Activated naive CD4-positive, alpha-beta T cell treated with anti-CD3 and anti-CD28 coated beads, Interleukin-2, amount 50 U/mL, for 16 hours (primary cell): ENCODE data around the gene DMXL2.
"Not testable (repeated sequence)": the region's sequence is repeated elsewhere in the genome, so short reads cannot be mapped to it uniquely, and the experiment has no call there.

Source experiments
- DNase-seq: peaks from one replicate; pipeline ENCODE4 v3.0.0-alpha.2; 2020

DMXL2 gene

GRCh38 chr15:51623386-51623938, 891 bp upstream of the DMXL2 start:
- DNase-seq: no peak

- peak; percentile 17 for DNase-seq
Observed at GRCh38 chr15:51621936-51622603, 501 bp downstream of the DMXL2 start.

- no peak for DNase-seq
Observed at GRCh38 chr15:51621155-51621765, 1.3 kb downstream of the DMXL2 start.

- DNase-seq: no peak
Observed at GRCh38 chr15:51620641-51621040, 1.9 kb downstream of the DMXL2 start.

- DNase-seq: no peak
Observed at GRCh38 chr15:51620122-51620521, 2.4 kb downstream of the DMXL2 start.

GRCh38 chr15:51619331-51620035, 3.1 kb downstream of the DMXL2 start:
- no peak for DNase-seq

- no peak for DNase-seq
Observed at GRCh38 chr15:51617886-51618285, 4.7 kb downstream of the DMXL2 start.

- no peak for DNase-seq
Observed at GRCh38 chr15:51613951-51614350, 8.6 kb downstream of the DMXL2 start.

- DNase-seq: not testable (repeated sequence)
Observed at GRCh38 chr15:51612669-51613068, 9.9 kb downstream of the DMXL2 start.

GRCh38 chr15:51603462-51603948, 19.1 kb downstream of the DMXL2 start:
- DNase-seq: not testable (repeated sequence)

- no peak for DNase-seq
Observed at GRCh38 chr15:51603002-51603401, 19.6 kb downstream of the DMXL2 start.

GRCh38 chr15:51602484-51602883, 20.1 kb downstream of the DMXL2 start:
- no peak for DNase-seq

- no peak for DNase-seq
Observed at GRCh38 chr15:51601801-51602200, 20.8 kb downstream of the DMXL2 start.

GRCh38 chr15:51600114-51600513, 22.5 kb downstream of the DMXL2 start:
- no peak for DNase-seq

- DNase-seq: no peak
Observed at GRCh38 chr15:51589881-51590568, 32.5 kb downstream of the DMXL2 start.

GRCh38 chr15:51588966-51589365, 33.6 kb downstream of the DMXL2 start:
- DNase-seq: no peak

GRCh38 chr15:51585986-51586385, 36.6 kb downstream of the DMXL2 start:
- DNase-seq: no peak

GRCh38 chr15:51580982-51581381, 41.6 kb downstream of the DMXL2 start:
- no peak for DNase-seq

GRCh38 chr15:51580385-51580784, 42.2 kb downstream of the DMXL2 start:
- no peak for DNase-seq

GRCh38 chr15:51579012-51579411, 43.6 kb downstream of the DMXL2 start:
- no peak for DNase-seq

- no peak for DNase-seq
Observed at GRCh38 chr15:51577636-51578304, 44.8 kb downstream of the DMXL2 start.

- DNase-seq: no peak
Observed at GRCh38 chr15:51576911-51577500, 45.6 kb downstream of the DMXL2 start.
